GM19238 (cell line): ENCODE data around the gene PRSS22.

ENCODE experiments used
- DNase-seq: peaks from one replicate; pipeline ENCODE4 v3.0.0; 2011; ENCODE audit warnings: low spot score; ENCODE audit not compliant: insufficient read length

Gene PRSS22

GRCh38 chr16:2829501-2830354 is 28.2 kb downstream of the PRSS22 start, which contains the start of gene ZG16B:
TSS of gene ZG16B (plus strand) at chr16:2830303. CDS start at chr16:2830442, 139 bp downstream.
- DNase-seq: no peak

GRCh38 chr16:2828876-2829430 is 29.0 kb downstream of the PRSS22 start:
- no peak for DNase-seq

GRCh38 chr16:2828521-2828840 is 29.5 kb downstream of the PRSS22 start:
- DNase-seq: no peak

- no peak for DNase-seq
Measured at GRCh38 chr16:2827831-2828520, 30.0 kb downstream of the PRSS22 start.

GRCh38 chr16:2827374-2827791 is 30.6 kb downstream of the PRSS22 start:
- no peak for DNase-seq

- no peak for DNase-seq
Measured at GRCh38 chr16:2826591-2827373, 31.2 kb downstream of the PRSS22 start.

- no peak for DNase-seq
Measured at GRCh38 chr16:2825906-2826305, 32.1 kb downstream of the PRSS22 start.

GRCh38 chr16:2825049-2825742 is 32.8 kb downstream of the PRSS22 start:
- DNase-seq: no peak

GRCh38 chr16:2824626-2825025 is 33.3 kb downstream of the PRSS22 start:
- no peak for DNase-seq

- no peak for DNase-seq
Measured at GRCh38 chr16:2822496-2822895, 35.5 kb downstream of the PRSS22 start.

- DNase-seq: no peak
Measured at GRCh38 chr16:2822158-2822495, 35.8 kb downstream of the PRSS22 start.

- DNase-seq: no peak
Measured at GRCh38 chr16:2821487-2822157, 36.3 kb downstream of the PRSS22 start.

- no peak for DNase-seq
Measured at GRCh38 chr16:2820836-2821486, 37.0 kb downstream of the PRSS22 start.

GRCh38 chr16:2819939-2820835 is 37.8 kb downstream of the PRSS22 start:
- DNase-seq: no peak

- DNase-seq: no peak
Measured at GRCh38 chr16:2819179-2819938, 38.6 kb downstream of the PRSS22 start.

GRCh38 chr16:2818272-2818876 is 39.6 kb downstream of the PRSS22 start:
- no peak for DNase-seq

GRCh38 chr16:2817340-2818271 is 40.4 kb downstream of the PRSS22 start:
- no peak for DNase-seq
